GM12865 (cell line): Measurements from ENCODE around the gene RAP1GAP.
"Not testable (repeated sequence)": the region's sequence is repeated elsewhere in the genome, so short reads cannot be mapped to it uniquely, and the experiment has no call there.

Source experiments
- DNase-seq: peaks from one replicate; pipeline ENCODE4 v3.0.0; 2010; ENCODE audit warnings: low read depth
- H3K4me3 ChIP-seq: 2 replicates; pipeline ENCODE4 v1.5.1; 2011; ENCODE audit warnings: mild to moderate bottlenecking, low read depth, low read length, control low read depth
- CTCF ChIP-seq: IDR thresholded peaks from 2 replicates; pipeline ENCODE4 v1.5.1; 2011; ENCODE audit warnings: low read length, control low read depth, low read depth, inconsistent platforms; ENCODE audit not compliant: insufficient read depth; ENCODE audit errors: missing control alignments

Gene RAP1GAP

GRCh38 chr1:21677168-21677567 lies 8.0 kb upstream of the RAP1GAP start:
- no peak for TF ChIP-seq CTCF
- no peak for DNase-seq
- no peak overlapping the region for H3K4me3 ChIP-seq

- TF ChIP-seq CTCF: no peak
- no peak overlapping the region for H3K4me3 ChIP-seq
- no peak for DNase-seq
Measured at GRCh38 chr1:21674957-21675356, 5.8 kb upstream of the RAP1GAP start.

- not testable (repeated sequence) for DNase-seq
Measured at GRCh38 chr1:21673853-21674252, 4.7 kb upstream of the RAP1GAP start.

GRCh38 chr1:21673277-21673780 lies 4.2 kb upstream of the RAP1GAP start:
- no peak for TF ChIP-seq CTCF
- DNase-seq: no peak
- H3K4me3 ChIP-seq: no peak overlapping the region

More at GRCh38 chr1:21673853-21674252, 4.7 kb upstream of the RAP1GAP start:
- not testable (repeated sequence) for H3K4me3 ChIP-seq

- no peak overlapping the region for H3K4me3 ChIP-seq
- no peak for DNase-seq
- no peak for TF ChIP-seq CTCF
Measured at GRCh38 chr1:21672478-21673276, 3.5 kb upstream of the RAP1GAP start.

GRCh38 chr1:21671915-21672314 lies 2.8 kb upstream of the RAP1GAP start:
- H3K4me3 ChIP-seq: no peak overlapping the region
- TF ChIP-seq CTCF: no peak
- DNase-seq: no peak

GRCh38 chr1:21670956-21671902 lies 2.1 kb upstream of the RAP1GAP start:
- TF ChIP-seq CTCF: no peak
- DNase-seq: no peak
- no peak overlapping the region for H3K4me3 ChIP-seq
